ENCODE data around the gene DDT.
"Not testable (repeated sequence)": the region's sequence is repeated elsewhere in the genome, so short reads cannot be mapped to it uniquely, and the experiment has no call there.

DDT gene

GRCh38 chr22:23984430-23984829 lies 10.2 kb upstream of the DDT start:
- DNase-seq (ENCODE audit: low read depth, low spot score) = peak; percentile 16

GRCh38 chr22:23980567-23980966 lies 6.3 kb upstream of the DDT start:
- not testable (repeated sequence) for H3K27me3 ChIP-seq (ENCODE audit: insufficient read depth, insufficient read length); H3K36me3 ChIP-seq (ENCODE audit: insufficient read depth, insufficient read length, low read length); DNase-seq (ENCODE audit: low read depth, low spot score); H3K9ac ChIP-seq (ENCODE audit: insufficient read length, low read depth); H3K4me3 ChIP-seq (ENCODE audit: insufficient read length, low read depth); H3K4me1 ChIP-seq (ENCODE audit: insufficient read depth, insufficient read length); H3K9me3 ChIP-seq (ENCODE audit: insufficient read depth, low read length)

More at GRCh38 chr22:23984430-23984829, 10.2 kb upstream of the DDT start:
- Histone ChIP-seq H3K36me3 (ENCODE audit: insufficient read depth, insufficient read length, low read length) (no peaks in the 10 kb centered on the region), H3K27me3 (ENCODE audit: insufficient read depth, insufficient read length) (no peaks in the 10 kb centered on the region), H3K4me1 (ENCODE audit: insufficient read depth, insufficient read length) (no peaks in the 10 kb centered on the region), H3K9me3 (ENCODE audit: insufficient read depth, low read length) (no peaks in the 10 kb centered on the region), H3K9ac (ENCODE audit: insufficient read length, low read depth) (no peak overlapping the region), H3K4me3 (ENCODE audit: insufficient read length, low read depth) (no peak overlapping the region)
- TF ChIP-seq SUZ12 (IDR thresholded peaks at IDR 0.05; ENCODE audit: extremely low read depth, insufficient read depth, insufficient read length) (no peak), YY1 (IDR thresholded peaks at IDR 0.05; ENCODE audit: insufficient read depth, insufficient read length) (no peak), ZNF274 (IDR thresholded peaks at IDR 0.05; ENCODE audit: low read depth, low read length) (no peak)

- H3K36me3 ChIP-seq (ENCODE audit: insufficient read depth, insufficient read length, low read length); H3K4me1 ChIP-seq (ENCODE audit: insufficient read depth, insufficient read length); DNase-seq (ENCODE audit: low read depth, low spot score); H3K27me3 ChIP-seq (ENCODE audit: insufficient read depth, insufficient read length); H3K9me3 ChIP-seq (ENCODE audit: insufficient read depth, low read length); H3K9ac ChIP-seq (ENCODE audit: insufficient read length, low read depth); H3K4me3 ChIP-seq (ENCODE audit: insufficient read length, low read depth): not testable (repeated sequence)
Observed at GRCh38 chr22:23979557-23980240, 5.5 kb upstream of the DDT start, which contains the start of gene GSTT2. Gene GSTT2 (plus strand): TSS chr22:23980134.

- H3K9me3 ChIP-seq (ENCODE audit: insufficient read depth, low read length); H3K4me3 ChIP-seq (ENCODE audit: insufficient read length, low read depth); H3K9ac ChIP-seq (ENCODE audit: insufficient read length, low read depth); H3K27me3 ChIP-seq (ENCODE audit: insufficient read depth, insufficient read length); DNase-seq (ENCODE audit: low read depth, low spot score); H3K4me1 ChIP-seq (ENCODE audit: insufficient read depth, insufficient read length); H3K36me3 ChIP-seq (ENCODE audit: insufficient read depth, insufficient read length, low read length): not testable (repeated sequence)
Observed at GRCh38 chr22:23977304-23977703, 3.1 kb upstream of the DDT start.

GRCh38 chr22:23974836-23975352 lies 653 bp upstream of the DDT start:
- not testable (repeated sequence) for H3K9ac ChIP-seq (ENCODE audit: insufficient read length, low read depth); H3K27me3 ChIP-seq (ENCODE audit: insufficient read depth, insufficient read length); H3K4me3 ChIP-seq (ENCODE audit: insufficient read length, low read depth); DNase-seq (ENCODE audit: low read depth, low spot score); H3K4me1 ChIP-seq (ENCODE audit: insufficient read depth, insufficient read length); H3K9me3 ChIP-seq (ENCODE audit: insufficient read depth, low read length)
- H3K36me3 ChIP-seq (ENCODE audit: insufficient read depth, insufficient read length, low read length) = peaks cover 21% of the 10 kb centered on the region

- not testable (repeated sequence) for H3K4me3 ChIP-seq (ENCODE audit: insufficient read length, low read depth); H3K9ac ChIP-seq (ENCODE audit: insufficient read length, low read depth); H3K4me1 ChIP-seq (ENCODE audit: insufficient read depth, insufficient read length); DNase-seq (ENCODE audit: low read depth, low spot score); H3K27me3 ChIP-seq (ENCODE audit: insufficient read depth, insufficient read length); H3K9me3 ChIP-seq (ENCODE audit: insufficient read depth, low read length)
- H3K36me3 ChIP-seq (ENCODE audit: insufficient read depth, insufficient read length, low read length) = peaks cover 29% of the 10 kb centered on the region
Observed at GRCh38 chr22:23971927-23972326, 2.3 kb downstream of the DDT start.

GRCh38 chr22:23970816-23971486 lies 3.3 kb downstream of the DDT start:
- H3K4me3 ChIP-seq (ENCODE audit: insufficient read length, low read depth) = no peak overlapping the region
- peaks cover 29% of the 10 kb centered on the region for H3K36me3 ChIP-seq (ENCODE audit: insufficient read depth, insufficient read length, low read length)
- H3K9ac ChIP-seq (ENCODE audit: insufficient read length, low read depth) = no peak overlapping the region
- H3K27me3 ChIP-seq (ENCODE audit: insufficient read depth, insufficient read length) = no peaks in the 10 kb centered on the region
- no peaks in the 10 kb centered on the region for H3K9me3 ChIP-seq (ENCODE audit: insufficient read depth, low read length)
- TF ChIP-seq ZNF274 (IDR thresholded peaks at IDR 0.05; ENCODE audit: low read depth, low read length) (no peak), YY1 (IDR thresholded peaks at IDR 0.05; ENCODE audit: insufficient read depth, insufficient read length) (no peak), SUZ12 (IDR thresholded peaks at IDR 0.05; ENCODE audit: extremely low read depth, insufficient read depth, insufficient read length) (no peak)
- H3K4me1 ChIP-seq (ENCODE audit: insufficient read depth, insufficient read length) = no peaks in the 10 kb centered on the region
- no peak for DNase-seq (ENCODE audit: low read depth, low spot score)

- H3K27me3 ChIP-seq (ENCODE audit: insufficient read depth, insufficient read length) = no peaks in the 10 kb centered on the region
- TF ChIP-seq YY1 (IDR thresholded peaks at IDR 0.05; ENCODE audit: insufficient read depth, insufficient read length) = no peak
- no peak for TF ChIP-seq SUZ12 (IDR thresholded peaks at IDR 0.05; ENCODE audit: extremely low read depth, insufficient read depth, insufficient read length)
- H3K36me3 ChIP-seq (ENCODE audit: insufficient read depth, insufficient read length, low read length) = peaks cover 29% of the 10 kb centered on the region
- no peaks in the 10 kb centered on the region for H3K4me1 ChIP-seq (ENCODE audit: insufficient read depth, insufficient read length)
- H3K9ac ChIP-seq (ENCODE audit: insufficient read length, low read depth) = no peak overlapping the region
- no peaks in the 10 kb centered on the region for H3K9me3 ChIP-seq (ENCODE audit: insufficient read depth, low read length)
- H3K4me3 ChIP-seq (ENCODE audit: insufficient read length, low read depth) = no peak overlapping the region
- DNase-seq (ENCODE audit: low read depth, low spot score) = no peak
Observed at GRCh38 chr22:23970201-23970641, 4.0 kb downstream of the DDT start.

Measured in NT2/D1 (cell line).